HG03432 (cell line): ENCODE measurements around the gene MLYCD.

Experiments used
- ATAC-seq: cut with Tn5 transposase; IDR thresholded peaks from one replicate; pipeline ENCODE4 v1.9.1; 2021; ENCODE audit warnings: mild to moderate bottlenecking, moderate library complexity; ENCODE audit not compliant: unreplicated experiment

Gene MLYCD

DNA sequence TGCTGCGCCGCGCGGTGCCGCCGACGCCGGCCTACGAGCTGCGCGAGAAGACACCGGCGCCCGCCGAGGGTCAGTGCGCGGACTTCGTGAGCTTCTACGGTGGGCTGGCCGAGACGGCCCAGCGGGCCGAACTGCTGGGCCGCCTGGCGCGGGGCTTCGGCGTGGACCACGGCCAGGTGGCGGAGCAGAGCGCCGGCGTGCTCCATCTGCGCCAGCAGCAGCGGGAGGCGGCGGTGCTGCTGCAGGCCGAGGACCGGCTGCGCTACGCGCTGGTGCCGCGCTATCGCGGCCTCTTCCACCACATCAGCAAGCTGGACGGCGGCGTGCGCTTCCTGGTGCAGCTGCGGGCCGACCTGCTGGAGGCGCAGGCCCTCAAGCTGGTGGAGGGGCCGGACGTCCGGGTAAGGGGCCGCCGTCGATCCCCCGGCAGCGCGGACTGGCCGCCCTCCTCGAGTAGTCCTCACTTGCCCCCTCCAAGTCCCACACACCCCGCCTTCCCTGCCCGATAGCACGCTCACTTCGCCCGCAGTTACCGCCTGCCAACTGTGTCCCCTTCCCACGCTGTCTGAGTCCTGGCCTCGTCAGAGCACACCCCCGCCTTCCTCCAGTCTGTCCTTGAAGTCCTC lies 470 bp downstream of the MLYCD start:
- ATAC-seq = peak; percentile 57

GRCh38 chr16:83899978-83900377 lies 1.1 kb downstream of the MLYCD start:
- no peak for ATAC-seq

DNA sequence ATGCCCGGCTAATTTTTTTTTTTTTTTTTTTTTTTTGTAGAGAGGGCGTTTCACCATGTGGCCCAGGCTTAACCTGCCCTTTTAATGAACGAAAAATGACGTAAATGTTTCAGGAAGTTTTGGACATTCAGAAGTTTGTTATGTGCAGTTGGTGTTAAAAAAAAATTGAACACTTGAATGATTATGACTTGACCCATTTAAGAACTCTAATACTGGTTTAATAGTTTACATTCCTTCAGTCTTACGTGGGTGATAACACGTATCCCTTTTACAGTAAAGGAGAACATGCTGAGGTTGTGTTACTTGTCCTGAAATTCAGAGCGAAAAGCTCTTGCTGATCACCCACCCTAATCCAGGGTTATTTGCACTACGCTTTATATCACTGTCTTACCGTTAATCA lies 1.7 kb downstream of the MLYCD start:
- ATAC-seq = no peak

DNA sequence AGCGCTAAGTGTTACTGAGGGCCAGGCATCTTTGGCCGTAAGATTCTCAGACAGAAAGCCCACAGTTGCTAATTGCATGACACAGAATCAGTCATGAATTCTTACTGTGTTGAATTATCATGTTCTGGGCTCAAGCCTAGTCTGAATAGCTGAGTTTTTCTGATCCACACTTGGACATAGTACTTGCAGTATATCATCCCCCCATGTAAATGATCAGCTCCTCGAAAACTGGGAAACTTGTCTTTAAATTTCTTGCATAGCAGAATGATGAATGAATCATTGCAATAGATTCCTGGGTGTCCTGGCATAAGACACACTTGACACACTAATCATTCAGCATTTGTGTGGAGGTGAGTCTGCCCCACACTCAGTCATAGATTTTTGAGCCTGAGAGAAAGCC lies 2.2 kb downstream of the MLYCD start:
- no peak for ATAC-seq

GRCh38 chr16:83903751-83904150 lies 4.8 kb downstream of the MLYCD start:
- no peak for ATAC-seq

GRCh38 chr16:83906683-83907082 lies 7.8 kb downstream of the MLYCD start:
- no peak for ATAC-seq

DNA sequence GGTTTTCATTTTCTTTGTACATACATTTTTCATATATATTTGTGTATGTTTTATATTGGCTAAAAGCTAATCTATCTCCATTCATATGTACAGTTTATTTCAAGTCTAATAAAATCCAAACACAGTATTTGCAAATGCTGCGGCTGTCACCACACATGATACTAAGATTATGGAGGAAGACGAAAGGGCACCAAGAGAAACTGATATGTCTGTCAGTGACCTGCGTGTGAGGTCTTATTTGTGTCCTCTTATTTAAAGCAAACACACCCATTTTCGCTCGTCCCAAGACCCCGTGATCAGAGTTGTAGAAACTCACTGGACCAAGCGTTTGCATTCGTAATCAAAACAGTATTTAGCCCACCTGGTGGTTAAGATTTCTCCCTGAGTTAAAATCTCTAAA lies 8.2 kb downstream of the MLYCD start:
- ATAC-seq = no peak

DNA sequence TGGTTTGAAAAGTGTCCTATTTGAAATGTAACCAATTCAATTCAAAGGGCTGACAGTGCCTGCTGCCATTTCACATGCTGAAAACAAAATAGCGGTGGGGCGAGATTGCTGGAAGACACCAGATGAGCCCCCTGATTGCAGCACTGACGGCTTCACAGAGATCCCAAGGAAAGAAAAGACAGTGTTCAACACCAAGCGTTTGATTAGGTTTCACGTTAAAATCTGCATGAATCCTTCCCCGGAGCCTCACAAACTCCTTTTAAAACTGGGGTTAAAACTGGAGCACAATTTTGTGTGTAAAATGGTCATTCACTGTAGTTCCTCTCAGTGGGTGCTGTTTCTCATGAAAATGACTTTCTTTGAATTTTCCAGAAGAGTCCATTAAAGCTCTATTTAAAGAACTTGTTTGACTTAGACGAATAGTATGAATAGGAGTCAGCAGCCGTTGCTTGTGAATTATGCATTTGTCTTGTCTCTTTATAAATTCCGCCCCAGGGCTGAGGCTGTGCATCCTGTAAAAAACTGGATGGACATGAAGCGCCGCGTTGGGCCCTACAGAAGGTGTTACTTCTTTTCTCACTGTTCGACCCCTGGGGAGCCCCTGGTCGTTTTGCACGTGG lies 8.8 kb downstream of the MLYCD start:
- ATAC-seq = no peak

GRCh38 chr16:83908798-83909197 lies 9.9 kb downstream of the MLYCD start:
- no peak for ATAC-seq

DNA sequence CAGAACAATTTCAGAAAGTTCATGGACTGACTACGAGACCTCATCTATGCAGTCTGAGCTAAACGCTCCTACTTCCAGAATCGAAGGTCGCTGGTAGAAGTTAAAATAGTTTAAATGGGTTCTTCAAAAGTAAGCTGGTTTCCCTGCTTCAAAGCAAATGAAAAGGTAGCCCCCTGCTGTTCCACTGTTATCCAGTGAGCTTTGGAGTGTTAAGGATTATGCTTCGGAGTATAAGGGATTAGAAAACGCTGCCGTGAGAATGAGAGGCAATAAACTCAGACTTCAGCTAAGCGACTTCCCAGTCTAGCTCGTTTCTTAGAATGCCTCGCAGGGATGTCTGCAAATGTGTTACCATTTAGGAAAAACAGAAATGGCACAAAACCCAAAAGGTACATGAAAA lies 12.4 kb downstream of the MLYCD start:
- no peak for ATAC-seq

DNA sequence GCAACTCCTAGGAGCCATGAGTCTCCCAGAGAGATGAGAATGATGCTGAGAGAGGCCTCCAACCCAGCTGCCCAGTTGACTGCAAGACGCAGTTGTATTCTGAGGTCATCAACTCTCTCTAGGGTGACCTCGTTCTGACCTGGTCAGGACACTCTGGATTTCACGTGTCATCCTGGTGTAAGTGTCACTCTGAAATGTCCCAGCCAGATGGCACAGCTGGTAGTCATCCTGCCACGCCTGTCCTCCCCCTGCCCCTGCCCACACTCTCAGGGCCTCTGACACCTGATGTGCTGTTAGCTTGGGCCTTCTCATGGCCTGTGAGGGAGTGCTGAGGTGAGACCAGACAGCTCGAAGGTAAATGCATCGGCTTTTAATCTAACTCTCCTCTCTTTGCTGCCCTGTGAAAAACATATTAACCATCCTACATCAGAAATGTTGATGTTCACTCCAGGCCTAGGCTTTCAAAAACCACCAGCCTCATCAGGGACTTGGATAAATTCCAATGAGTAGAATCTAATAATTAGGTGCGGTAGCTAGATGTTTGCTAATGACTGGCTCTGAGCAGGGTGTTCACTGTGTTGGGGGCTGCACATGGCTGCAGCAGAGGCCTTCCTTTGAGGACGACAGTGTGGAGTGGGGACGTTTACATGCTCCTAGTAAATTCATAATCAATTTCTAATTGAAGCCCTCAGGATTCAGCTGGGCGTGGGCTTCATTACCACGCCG lies 13.8 kb downstream of the MLYCD start:
- no peak for ATAC-seq

DNA sequence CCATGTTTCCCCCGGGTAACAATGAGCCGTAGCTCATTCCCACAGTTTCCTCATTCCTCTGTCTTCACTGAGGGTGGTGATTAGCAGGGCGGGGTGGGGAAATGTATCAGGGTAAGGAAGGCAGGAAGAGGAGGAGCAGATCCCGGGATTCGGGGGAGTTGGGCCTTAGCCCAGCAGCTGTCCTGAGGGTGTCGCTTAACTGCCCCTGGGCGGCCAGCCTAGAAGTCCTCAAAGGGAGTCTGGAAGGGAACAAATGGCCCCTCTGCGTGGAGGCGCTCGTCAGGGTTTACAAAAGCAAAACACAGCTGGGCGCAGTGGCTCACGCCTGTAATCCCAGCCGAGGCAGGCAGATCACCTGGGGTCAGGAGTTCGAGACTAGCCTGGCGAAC lies 14.3 kb downstream of the MLYCD start:
- ATAC-seq = no peak

DNA sequence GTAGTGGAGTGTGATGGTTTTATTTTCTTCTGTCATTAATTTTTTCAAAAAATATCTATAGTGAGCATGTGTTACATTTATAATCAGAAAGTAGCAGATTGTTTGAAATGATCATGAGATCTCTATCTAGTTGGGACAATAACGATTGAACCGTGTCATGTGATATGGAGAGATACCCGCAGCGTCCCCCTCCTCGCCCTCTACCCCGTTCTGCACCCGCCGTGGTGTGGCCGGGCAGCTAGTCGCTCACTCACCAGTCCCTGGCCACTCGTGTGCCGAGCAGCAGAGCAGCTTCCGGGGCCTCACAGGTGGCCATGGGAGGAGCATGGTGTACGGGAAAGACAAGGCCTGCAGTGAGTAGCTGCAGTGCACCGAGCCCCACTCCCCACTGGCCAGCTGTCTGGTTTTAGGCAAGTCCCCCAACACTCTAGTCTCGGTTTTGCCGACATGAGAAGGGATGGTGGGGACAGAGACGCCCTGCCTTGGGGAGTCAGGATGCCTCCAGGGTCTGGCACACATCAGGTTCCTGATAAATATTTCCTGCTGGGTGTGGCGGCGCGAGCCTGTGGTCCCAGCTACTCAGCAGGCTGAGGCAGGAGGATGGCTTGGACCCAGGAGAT lies 15.3 kb downstream of the MLYCD start:
- no peak for ATAC-seq

DNA sequence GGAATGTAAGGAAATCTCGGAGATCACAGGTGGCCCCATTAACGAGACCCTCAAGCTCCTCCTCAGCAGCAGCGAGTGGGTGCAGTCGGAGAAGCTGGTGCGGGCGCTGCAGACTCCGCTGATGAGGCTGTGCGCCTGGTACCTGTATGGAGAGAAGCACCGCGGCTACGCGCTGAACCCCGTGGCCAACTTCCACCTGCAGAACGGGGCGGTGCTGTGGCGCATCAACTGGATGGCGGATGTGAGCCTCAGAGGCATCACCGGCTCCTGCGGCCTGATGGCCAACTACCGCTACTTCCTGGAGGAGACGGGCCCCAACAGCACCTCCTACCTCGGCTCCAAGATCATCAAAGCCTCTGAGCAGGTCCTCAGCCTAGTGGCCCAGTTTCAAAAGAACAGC lies 16.2 kb downstream of the MLYCD start:
- ATAC-seq = no peak

GRCh38 chr16:83915491-83915890 lies 16.6 kb downstream of the MLYCD start:
- ATAC-seq = no peak

DNA sequence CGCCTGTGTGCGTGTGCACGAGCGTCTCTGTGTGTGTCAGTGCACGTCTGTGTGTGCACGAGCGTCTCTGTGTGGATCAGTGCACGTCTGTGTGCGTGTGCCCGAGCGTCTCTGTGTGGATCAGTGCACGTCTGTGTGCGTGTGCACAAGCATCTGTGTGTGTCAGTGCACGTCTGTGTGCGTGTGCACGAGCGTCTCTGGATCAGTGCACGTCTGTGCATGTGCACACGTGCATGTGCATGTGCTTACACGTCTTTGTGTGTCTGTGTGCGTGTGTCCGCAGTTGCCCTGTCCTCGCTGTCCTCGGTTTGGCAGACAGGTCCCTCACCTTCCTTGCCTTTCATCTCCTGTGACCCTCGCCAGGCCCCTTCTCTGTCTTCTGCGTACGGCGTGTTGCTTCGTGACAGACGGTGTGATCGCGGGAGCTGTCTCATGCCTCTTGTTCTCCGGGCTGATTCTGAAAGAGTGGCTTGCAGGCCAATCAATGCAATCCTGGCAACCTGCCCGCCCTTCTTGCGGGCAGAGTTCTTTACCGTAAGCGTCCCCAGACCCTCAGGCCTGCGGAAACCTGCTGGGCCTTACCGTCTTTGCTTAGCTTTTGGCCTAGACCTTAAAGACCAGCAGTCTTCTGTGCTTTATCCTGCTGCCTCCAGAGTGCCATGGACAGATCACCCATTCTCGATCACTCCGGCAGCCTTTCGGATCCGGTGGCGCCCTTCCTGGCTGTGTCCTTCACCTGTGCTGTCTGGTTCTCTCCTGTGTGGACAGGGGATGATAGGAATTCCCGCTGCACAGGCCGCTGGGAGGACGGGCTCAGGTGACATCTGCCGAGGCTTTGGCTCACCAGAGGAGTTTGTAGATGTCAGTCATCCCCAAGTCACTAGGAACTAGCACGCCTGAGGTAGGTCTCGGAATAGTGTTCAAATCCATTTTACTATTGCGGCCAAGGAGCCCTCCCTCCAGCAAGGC lies 18.5 kb downstream of the MLYCD start:
- ATAC-seq = no peak

DNA sequence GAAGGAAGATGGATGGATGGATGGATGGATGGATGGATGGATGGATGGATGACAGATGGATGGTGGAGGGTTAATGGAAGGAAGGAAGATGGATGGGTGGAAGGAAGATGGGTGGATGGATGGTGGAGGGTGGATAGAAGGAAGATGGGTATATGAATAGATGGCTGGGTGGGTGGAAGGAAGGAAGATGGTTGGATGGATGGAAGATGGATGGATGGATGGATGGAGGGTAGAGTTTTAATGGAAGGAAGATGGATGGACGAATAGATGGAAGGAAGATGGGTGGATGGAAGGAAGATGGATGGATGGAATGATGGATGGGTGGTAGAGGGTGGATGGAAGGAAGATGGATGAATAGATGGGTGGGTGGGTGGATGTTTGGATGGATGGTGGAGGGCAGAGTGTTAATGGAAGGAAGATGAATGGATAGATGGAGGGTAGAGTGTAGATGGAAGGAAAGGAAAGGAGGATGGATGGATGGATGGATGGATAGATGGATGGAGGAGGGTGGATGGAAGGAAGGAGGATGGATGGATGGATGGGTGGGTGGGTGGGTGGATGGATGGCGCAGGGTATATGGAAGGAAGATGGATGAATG lies 22.1 kb downstream of the MLYCD start:
- no peak for ATAC-seq

DNA sequence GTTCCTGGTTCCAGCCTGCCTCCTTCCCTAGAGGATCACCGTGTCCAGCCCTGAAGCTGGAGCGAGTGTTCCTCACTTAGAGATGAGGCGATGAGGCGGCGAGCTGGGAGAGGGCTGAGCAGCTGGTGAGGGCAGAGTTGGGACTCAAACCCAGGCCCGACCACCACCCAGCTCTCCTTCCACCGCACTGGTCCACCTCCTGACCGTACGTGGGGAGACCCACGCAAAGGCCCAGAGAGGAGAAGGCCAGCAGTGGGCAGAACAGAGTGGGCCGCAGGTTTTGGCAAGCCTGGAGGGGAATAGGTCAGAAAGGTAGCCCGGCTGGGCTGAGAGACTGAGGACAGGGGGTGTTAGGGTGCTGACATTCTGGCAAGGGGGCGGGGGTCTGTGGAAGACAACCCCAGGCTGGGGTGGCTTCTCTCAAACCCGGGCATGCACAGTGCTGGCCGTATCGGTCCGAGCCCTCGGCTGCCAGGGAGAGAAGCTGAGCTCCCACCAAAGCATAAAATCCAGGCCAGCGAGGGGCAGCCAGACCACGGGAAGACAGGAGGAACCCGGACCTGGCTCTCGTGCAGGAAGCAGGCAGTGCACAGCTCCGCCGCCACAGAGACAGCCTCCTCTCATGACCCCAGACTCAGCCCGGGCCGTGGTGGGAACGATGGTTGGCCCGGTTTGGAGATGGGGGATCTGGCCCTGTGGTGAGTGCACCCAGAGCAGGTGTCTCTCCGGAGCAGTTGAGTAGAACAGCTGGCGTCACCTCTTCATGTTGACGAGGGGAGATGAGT lies 24.9 kb downstream of the MLYCD start:
- ATAC-seq = no peak

DNA sequence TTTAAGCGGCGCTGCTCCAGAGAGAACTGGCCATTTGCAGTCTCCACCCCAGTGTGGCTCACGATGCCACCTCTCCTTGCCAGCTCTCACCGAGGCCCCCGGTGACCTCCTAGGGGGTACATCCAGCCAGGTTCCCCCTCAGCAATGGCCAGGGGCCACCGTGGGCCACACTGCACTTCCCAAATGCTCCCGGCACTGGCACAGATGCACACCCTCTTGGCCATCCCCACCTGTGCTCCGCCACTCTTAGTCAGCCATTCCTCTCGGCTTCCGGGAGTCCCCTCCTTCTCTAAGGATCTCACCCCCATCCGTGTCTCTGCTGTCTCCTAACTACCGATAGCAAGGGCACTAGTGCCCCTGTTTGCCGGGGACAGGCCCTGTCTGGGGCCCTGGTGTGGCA lies 25.8 kb downstream of the MLYCD start:
- ATAC-seq = no peak
